GM10847 (cell line): ENCODE data around the gene OAS3.

Source experiments
- POLR2A ChIP-seq: IDR thresholded peaks from 2 replicates; pipeline ENCODE4 v1.6.1; 2011; ENCODE audit not compliant: insufficient read length; ENCODE audit errors: extremely low read depth

OAS3 gene

DNA sequence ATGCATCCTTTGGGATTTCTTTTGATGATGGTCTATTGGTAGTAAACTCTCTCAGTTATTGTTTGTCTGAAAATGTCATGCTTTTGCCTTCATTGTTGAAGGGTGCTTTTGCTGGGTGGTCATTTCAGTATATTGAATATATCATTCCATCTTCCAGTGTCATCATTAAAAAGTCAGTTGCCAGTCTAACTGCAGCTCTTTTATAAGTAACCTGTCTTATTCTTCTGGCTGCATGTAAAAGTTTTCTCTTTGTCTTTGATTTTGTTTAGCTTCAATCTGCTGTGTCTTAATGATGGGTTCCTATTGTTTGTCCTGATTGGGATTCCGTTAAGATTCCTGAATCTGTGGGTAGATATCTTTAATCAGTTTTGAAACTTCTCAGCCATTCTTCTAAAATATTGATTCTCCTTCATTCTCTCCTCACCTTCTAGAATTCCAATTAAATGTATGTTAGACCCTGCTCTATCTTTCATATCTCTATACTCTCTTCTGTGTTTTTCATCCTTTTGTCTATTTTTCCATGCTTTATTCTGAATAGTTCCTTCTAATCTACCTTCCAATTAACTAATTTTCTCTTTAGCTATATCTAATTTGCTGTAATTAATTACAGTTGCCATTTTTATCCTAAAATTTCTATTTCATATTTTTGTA, 25.1 kb upstream of the OAS3 start:
- no peak for TF ChIP-seq POLR2A

DNA sequence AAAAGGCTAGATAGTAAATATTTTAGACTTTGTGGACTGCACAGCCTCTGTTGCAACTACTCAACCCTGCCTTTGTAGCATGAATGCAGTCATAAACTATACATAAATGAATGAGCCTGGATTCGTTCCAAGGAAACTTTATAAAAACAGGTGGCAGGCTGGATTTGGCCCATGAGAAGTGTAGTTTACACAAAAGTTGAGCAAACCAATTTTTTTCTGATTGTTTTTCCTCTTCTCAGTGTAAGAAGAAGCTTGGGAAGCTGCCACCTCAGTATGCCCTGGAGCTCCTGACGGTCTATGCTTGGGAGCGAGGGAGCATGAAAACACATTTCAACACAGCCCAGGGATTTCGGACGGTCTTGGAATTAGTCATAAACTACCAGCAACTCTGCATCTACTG, 22.0 kb upstream of the OAS3 start:
- no peak for TF ChIP-seq POLR2A

DNA sequence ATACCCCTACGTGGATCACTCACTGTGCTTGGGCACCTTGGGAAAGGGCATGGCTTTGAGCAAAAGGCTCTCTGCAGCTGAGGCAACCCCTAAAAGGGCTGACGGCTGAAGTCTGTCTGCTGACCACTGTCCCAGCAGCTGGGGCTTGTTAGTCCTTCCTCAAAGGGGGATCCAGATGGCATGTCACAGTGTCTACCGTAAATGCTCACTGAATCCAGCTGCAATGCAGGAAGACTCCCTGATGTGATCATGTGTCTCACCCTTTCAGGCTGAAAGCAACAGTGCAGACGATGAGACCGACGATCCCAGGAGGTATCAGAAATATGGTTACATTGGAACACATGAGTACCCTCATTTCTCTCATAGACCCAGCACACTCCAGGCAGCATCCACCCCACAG, 19.2 kb upstream of the OAS3 start:
- TF ChIP-seq POLR2A: no peak

- TF ChIP-seq POLR2A: no peak
Measured at GRCh38 chr12:112924986-112925385, 13.3 kb upstream of the OAS3 start.

DNA sequence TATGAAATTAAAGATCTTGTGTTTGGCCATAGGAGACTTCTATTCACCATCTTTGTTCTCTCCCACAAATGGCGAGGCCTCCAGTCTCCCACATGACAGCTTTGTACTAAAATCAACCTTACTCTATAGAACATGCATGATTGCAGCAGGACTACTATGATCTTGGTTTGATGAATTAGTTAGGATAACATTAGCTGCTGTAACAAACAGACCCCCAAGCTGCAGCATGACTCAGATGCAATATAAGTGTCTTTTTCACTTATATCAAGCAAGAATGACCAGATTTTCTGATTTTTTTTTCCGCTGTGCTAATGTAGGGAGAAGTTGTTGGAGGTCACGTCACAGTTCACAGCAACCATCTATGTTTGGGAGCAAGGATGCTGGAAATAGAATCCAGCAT, 10.8 kb upstream of the OAS3 start:
- TF ChIP-seq POLR2A: no peak

- no peak for TF ChIP-seq POLR2A
Measured at GRCh38 chr12:112927925-112928324, 10.3 kb upstream of the OAS3 start.

- TF ChIP-seq POLR2A: no peak
Measured at GRCh38 chr12:112928978-112929377, 9.3 kb upstream of the OAS3 start.

DNA sequence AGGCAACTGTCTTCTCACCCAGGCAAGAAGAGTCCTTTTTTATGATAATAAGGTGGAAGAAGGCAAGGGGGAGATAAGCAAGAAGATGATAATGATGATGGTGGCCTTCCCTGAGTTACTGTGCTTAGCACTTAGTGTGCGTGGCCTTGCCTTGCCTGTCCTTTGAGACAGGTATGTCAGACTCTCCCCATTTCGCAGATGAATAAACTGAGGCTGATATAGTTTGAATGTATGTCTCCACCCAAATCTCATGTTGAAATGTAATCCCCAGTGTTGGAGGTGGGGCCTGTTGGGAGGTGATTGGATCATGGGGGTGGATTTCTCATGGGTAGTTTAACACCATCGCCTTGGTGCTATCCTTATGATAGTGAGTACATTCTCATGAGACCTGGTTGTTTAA, 8.6 kb upstream of the OAS3 start:
- no peak for TF ChIP-seq POLR2A

DNA sequence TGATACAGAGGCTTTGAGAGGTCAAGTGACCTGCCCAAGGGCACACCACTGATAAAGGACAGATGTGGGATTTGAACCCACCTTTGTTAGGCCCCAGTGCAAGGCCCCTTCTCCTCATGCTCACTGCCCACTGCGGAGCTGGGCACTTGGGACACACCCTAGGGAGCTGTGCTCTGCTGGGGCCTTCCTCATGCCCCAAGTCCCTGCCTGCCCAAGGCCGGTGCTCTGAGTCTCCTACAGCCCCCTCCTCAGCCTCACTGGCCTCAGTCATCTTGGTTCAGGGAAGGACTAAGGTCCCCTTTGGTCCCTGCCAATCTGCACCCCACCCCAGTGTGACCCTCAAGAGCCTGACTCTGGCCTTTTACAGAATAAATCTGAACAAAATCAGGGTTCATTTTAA, 7.9 kb upstream of the OAS3 start:
- no peak for TF ChIP-seq POLR2A

- TF ChIP-seq POLR2A: no peak
Measured at GRCh38 chr12:112932485-112933128, 5.7 kb upstream of the OAS3 start.

GRCh38 chr12:112933129-112933505, 5.2 kb upstream of the OAS3 start:
- no peak for TF ChIP-seq POLR2A

DNA sequence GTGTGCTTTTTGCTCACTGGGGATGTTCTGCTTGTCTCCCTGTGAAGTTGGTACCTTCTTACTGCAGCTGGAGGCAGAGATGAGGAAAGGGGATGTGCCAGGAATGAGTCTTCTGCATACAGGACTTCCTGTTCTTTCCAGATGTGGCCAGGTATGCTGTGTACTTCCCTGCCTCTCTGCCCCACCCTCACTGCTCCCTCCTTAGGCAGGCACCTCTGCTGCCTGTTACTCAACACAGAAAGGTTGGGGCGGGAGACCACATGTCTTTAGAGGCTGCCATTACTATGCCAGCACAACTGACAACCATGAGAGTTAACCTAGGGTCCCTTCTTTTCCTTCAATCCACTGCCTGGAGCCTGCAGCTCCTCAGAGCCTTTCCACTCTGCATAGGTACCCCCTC, 2.0 kb upstream of the OAS3 start:
- TF ChIP-seq POLR2A: no peak

- TF ChIP-seq POLR2A: no peak
Measured at GRCh38 chr12:112936927-112937326, 1.3 kb upstream of the OAS3 start.

GRCh38 chr12:112938751-112939150, 477 bp downstream of the OAS3 start:
- TF ChIP-seq POLR2A: no peak

- no peak for TF ChIP-seq POLR2A
Measured at GRCh38 chr12:112939761-112940381, 1.6 kb downstream of the OAS3 start.

- TF ChIP-seq POLR2A: no peak
Measured at GRCh38 chr12:112941528-112942335, 3.5 kb downstream of the OAS3 start.
